ENCODE results near the gene UBE2J1. TPM values are rescaled to one million over a fixed set of nuclear protein-coding genes. Genes with fewer than 3 reads are reported as not detected.
A peak's percentile ranks its signal among the peaks of the same experiment; 100 is the strongest.

The UBE2J1 gene
- total RNA-seq, 1 experiment from 2014 or later: 44.2 TPM

GRCh38 chr6:89290401-89291155, 61.9 kb downstream of the UBE2J1 start:
- DNase-seq (ENCODE audit: low read depth): no peak

- no peak for DNase-seq (ENCODE audit: low read depth)
These were observed 62.8 kb downstream of the UBE2J1 start for GRCh38 chr6:89289710-89290109.

GRCh38 chr6:89287351-89288028, 65.0 kb downstream of the UBE2J1 start:
- no peak for DNase-seq (ENCODE audit: low read depth)

- DNase-seq (ENCODE audit: low read depth): no peak
These were observed 66.0 kb downstream of the UBE2J1 start for GRCh38 chr6:89286516-89286915.

DNA sequence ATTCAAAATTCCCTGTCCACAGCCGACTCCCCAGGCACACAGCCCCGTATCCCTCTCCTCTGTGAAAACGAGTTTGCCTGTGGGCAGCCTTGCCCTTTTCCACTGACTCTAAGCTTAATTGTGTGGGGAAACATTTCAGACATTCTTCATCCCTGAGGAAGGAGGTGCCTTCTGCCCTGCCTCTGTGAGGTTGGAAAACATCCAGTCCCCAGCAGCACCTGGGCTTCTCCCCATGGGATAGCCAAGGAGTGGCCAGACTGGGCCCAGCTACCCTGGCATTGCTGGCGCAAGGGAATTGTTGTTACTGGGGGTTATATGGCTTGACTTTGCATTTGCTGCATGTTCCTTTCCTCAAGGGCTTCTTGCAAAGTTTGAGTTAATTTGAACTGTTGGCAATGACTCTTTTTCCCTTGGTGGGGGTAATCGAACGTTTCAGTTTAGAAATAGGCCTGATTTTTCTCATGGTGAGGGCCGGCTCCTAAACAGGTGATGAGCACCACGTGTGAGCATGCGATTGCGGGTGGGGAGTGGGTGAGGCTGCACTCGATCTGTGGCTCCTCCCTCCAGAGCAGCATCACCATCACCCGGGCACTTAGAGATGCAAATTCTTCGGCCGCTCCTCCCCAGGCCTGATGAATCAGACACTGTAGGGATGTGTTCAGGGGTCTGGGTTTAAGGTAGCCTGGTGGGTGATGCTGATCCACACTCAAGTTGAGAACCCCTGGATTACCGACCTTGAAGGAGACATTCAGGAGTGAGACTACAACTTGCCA, 67.4 kb downstream of the UBE2J1 start:
- DNase-seq (ENCODE audit: low read depth): no peak

DNA sequence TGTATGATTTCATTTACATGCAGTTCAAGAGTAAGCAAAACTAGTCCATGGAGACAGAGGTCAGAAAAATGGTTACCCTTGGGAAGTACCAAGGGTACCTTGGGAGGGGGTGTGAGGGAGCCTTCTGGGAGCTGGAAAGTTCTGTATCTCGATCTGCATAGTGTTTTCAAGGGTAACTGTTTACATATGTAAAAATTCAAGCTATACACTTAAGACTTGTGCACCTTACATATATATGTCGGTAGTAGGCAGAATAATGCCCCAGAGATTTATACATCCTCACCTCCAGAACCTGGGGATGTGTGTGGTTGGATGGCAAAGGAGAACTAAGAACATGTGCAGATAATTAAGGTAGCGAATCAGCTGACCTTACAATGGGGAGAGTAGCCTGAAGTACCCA, 68.4 kb downstream of the UBE2J1 start:
- no peak for DNase-seq (ENCODE audit: low read depth)

GRCh38 chr6:89282749-89283148, 69.8 kb downstream of the UBE2J1 start:
- no peak for DNase-seq (ENCODE audit: low read depth)

DNA sequence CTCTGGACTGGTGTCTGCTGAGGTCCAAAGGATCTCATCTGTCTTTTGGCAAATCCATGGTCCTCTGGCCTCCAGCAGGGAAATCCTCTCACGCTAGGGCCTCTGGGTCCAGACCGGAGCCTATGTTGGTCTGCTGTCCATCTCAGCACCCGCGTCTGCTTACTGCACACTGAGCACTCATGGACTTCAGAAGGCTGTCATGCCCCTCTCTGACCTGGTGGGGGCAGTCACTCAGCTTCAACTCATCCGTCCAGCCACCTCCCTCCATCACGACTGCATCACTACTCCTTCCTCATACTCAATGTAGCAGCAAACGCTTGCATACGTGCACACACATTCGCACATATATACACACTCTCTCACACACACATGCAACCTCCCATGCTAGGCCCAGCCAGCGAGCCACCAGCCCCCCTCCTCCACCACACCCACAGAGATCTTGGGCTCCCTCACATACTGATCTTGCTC, 70.7 kb downstream of the UBE2J1 start:
- DNase-seq (ENCODE audit: low read depth): peak; percentile 47

DNA sequence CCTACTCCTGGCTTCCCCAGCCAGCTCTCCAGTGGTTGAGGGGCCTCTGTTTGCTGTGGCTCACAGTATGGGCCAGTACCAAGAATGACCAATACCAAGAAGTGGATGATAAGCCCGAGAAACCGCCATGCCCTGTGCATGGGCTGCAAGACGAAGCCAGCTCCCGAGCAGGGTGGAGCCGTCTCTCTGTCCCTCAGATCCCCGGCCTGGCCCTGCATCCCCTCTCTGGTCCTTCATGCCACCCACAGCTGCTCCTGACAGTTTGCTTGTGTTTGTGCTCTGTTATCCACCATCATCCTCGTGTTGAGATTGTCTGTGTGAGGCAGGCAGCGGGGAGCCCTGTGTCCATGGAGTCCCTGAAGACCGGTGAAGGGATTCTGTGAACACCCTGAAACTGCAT, 73.6 kb downstream of the UBE2J1 start:
- no peak for DNase-seq (ENCODE audit: low read depth)

Other genes starting within 250 kb of the UBE2J1 start
- not detected in 2 replicates for gene SRSF12, start 234.7 kb downstream of the UBE2J1 start, total RNA-seq (2014; rRNA removed; shearing (Covaris generic))
- 8.1 and 8.7 TPM in 2 replicates for gene PM20D2, start 206.7 kb downstream of the UBE2J1 start, total RNA-seq (2014; rRNA removed; shearing (Covaris generic))
- gene GABRR1, start 135.4 kb downstream of the UBE2J1 start, total RNA-seq (2014; rRNA removed; shearing (Covaris generic)): not detected in 2 replicates
- not detected in 2 replicates for gene GABRR2, start 37.4 kb downstream of the UBE2J1 start, total RNA-seq (2014; rRNA removed; shearing (Covaris generic))
- under 0.01 and 0.20 TPM in 2 replicates for gene RRAGD, start 59.6 kb upstream of the UBE2J1 start, total RNA-seq (2014; rRNA removed; shearing (Covaris generic))
- gene ANKRD6, start 80.4 kb upstream of the UBE2J1 start, total RNA-seq (2014; rRNA removed; shearing (Covaris generic)): 0.48 and 2.7 TPM in 2 replicates